Measurements from ENCODE around the gene AMY1B.
"Not testable (repeated sequence)": the region's sequence is repeated elsewhere in the genome, so short reads cannot be mapped to it uniquely, and the experiment has no call there.

DNA sequence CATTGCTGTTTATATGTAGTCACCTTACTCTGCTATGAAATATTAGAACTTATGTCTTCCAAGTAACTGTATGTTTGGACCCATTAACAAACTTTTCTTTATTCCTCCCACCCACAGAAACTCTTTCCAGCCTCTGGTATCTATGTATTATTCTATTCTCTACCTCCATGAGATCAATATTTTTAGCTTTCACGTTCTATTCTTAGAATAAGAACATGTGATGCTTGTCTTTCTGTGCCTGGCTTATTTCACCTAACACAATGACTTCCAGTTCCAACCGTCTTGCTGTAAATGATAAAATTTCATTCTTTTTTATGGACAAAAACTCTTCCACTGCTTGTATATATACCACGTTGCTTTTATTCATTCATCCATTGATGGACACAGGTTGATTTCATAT lies 54.8 kb downstream of the AMY1B start:
- not testable (repeated sequence) for TF ChIP-seq CTCF, POLR2A (IDR thresholded peaks at IDR 0.05)
